ENCODE data around the gene PTTG1IP.

GRCh38 chr21:44900559-44901251, 27.2 kb upstream of the PTTG1IP start:
- TF ChIP-seq CTCF (IDR thresholded peaks at IDR 0.05; ENCODE audit: low read length): no peak
- TF ChIP-seq EZH2 (IDR thresholded peaks at IDR 0.05; ENCODE audit: borderline replicate concordance, low read length): no peak

Data from OCI-LY1 (cell line).